OCI-LY3 (cell line): ENCODE data around the gene BANF2.

Experiments
- H2AFZ ChIP-seq: fragments of 200-600, 300-600 bp; shearing (Covaris generic); 2 replicates; pipeline ENCODE4 v1.6.0; 2014; ENCODE audit warnings: antibody characterized with exemption, low read depth, low read length
- H3K27ac ChIP-seq: fragments of 200-600, 300-600 bp; sonication (generic); 2 replicates; pipeline ENCODE4 v1.5.1; 2014; ENCODE audit warnings: mild to moderate bottlenecking, low read length, moderate library complexity, mixed read lengths
- H3K27me3 ChIP-seq: fragments of 200-600, 300-600 bp; sonication (generic); 2 replicates; pipeline ENCODE4 v1.6.1; 2014; ENCODE audit warnings: low read depth, low read length, mixed read lengths
- H3K36me3 ChIP-seq: fragments of 200-600, 300-600 bp; sonication (generic); replicated peaks from 2 replicates; pipeline ENCODE3; 2014; ENCODE audit warnings: low read depth, low read length, mixed read lengths
- H3K4me1 ChIP-seq: fragments of 300-600, 200-600 bp; sonication (generic); 2 replicates; pipeline ENCODE4 v1.6.1; 2014; ENCODE audit warnings: low read length, mixed read lengths
- H3K4me2 ChIP-seq: fragments of 200-600, 300-600 bp; sonication (generic); 2 replicates; pipeline ENCODE4 v1.6.1; 2014; ENCODE audit warnings: low read length, mixed read lengths
- H3K4me3 ChIP-seq: fragments of 300-600, 200-600 bp; sonication (generic); 2 replicates; pipeline ENCODE4 v1.5.1; 2014; ENCODE audit warnings: antibody characterized with exemption, mild to moderate bottlenecking, low read length, moderate library complexity
- H3K79me2 ChIP-seq: fragments of 300-600, 200-600 bp; shearing (Covaris generic); 2 replicates; pipeline ENCODE4 v1.6.1; 2014; ENCODE audit warnings: mild to moderate bottlenecking, low read length, mixed read lengths
- H3K9ac ChIP-seq: fragments of 300-600, 200-600 bp; shearing (Covaris generic); 2 replicates; pipeline ENCODE4 v1.6.0; 2014; ENCODE audit warnings: mild to moderate bottlenecking, low read length, moderate library complexity
- H3K9me3 ChIP-seq: fragments of 200-600, 300-600 bp; shearing (Covaris generic); 2 replicates; pipeline ENCODE4 v1.6.1; 2014; ENCODE audit warnings: low read length, mixed read lengths; ENCODE audit not compliant: insufficient read depth
- H4K20me1 ChIP-seq: fragments of 200-600, 300-600 bp; sonication (generic); 2 replicates; pipeline ENCODE4 v1.6.1; 2016; ENCODE audit warnings: low read length, mixed read lengths; ENCODE audit not compliant: insufficient read depth
- EZH2phosphoT487 ChIP-seq: fragments of 200-600 bp; shearing (Covaris generic); IDR thresholded peaks from 2 replicates; pipeline ENCODE4 v1.6.1; 2018; ENCODE audit warnings: antibody characterized with exemption, mixed run types, low read depth
- TF ChIP-seq, protein P1 (sequence below): fragments of 200-600, 300-600 bp; sonication (generic); IDR thresholded peaks from 2 replicates; pipeline ENCODE4 v1.5.1; 2014; ENCODE audit warnings: antibody characterized with exemption, low read length, low read depth

Gene BANF2

DNA sequence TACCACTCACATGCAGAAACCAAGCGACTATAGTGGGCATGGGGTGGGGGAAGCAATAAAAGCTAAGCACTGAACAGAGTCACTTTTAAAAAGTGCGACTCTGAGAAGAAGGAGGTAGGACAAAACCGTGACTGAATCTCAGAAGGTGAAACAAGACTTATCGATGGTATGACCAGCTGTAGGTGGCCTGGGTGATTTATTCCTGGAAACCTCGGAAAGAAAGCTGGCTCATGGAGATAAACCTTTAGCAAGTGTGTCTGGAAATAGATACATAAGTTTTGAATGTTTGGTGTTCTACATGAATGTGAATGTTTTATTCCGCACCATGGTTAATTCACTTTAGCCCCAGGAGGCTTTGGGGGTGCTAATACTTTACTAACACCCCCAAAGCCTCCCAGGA, 43.9 kb downstream of the BANF2 start:
- Histone ChIP-seq H3K4me2 (no peak overlapping the region), H3K9me3 (no peaks in the 10 kb centered on the region), H2AFZ (no peak overlapping the region), H3K27ac (no peak overlapping the region), H4K20me1 (no peaks in the 10 kb centered on the region), H3K4me1 (peaks cover 6% of the 10 kb centered on the region), H3K79me2 (no peaks in the 10 kb centered on the region), H3K36me3 (no peaks in the 10 kb centered on the region), H3K4me3 (no peak overlapping the region), H3K9ac (no peak overlapping the region), H3K27me3 (peaks cover 9% of the 10 kb centered on the region)
- TF ChIP-seq, protein P1, sequence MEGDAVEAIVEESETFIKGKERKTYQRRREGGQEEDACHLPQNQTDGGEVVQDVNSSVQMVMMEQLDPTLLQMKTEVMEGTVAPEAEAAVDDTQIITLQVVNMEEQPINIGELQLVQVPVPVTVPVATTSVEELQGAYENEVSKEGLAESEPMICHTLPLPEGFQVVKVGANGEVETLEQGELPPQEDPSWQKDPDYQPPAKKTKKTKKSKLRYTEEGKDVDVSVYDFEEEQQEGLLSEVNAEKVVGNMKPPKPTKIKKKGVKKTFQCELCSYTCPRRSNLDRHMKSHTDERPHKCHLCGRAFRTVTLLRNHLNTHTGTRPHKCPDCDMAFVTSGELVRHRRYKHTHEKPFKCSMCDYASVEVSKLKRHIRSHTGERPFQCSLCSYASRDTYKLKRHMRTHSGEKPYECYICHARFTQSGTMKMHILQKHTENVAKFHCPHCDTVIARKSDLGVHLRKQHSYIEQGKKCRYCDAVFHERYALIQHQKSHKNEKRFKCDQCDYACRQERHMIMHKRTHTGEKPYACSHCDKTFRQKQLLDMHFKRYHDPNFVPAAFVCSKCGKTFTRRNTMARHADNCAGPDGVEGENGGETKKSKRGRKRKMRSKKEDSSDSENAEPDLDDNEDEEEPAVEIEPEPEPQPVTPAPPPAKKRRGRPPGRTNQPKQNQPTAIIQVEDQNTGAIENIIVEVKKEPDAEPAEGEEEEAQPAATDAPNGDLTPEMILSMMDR, result no peak
- TF ChIP-seq EZH2phosphoT487, result no peak

DNA sequence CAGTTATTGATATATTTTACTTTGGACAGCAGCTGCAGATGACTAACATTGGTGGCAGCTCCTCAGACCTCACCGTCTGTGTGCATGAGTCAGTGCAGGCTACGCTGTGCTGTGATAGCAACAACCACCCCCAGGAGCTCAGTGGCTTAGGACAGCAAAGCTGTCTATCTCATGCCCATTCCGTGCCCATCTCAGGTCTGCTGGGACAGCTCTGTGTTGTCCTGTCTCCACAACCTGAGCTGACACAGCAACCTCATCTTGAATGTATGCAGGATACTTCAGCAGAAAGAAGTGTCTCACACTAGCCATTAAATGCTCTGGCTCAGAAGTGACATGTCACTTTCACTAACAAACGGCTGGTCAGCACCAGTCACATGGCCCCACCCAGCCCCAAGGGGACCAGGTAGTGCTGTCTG, 47.7 kb downstream of the BANF2 start:
- Histone ChIP-seq H2AFZ (no peak overlapping the region; the same call in 1 of the 2 replicates), H3K79me2 (no peaks in the 10 kb centered on the region), H4K20me1 (no peaks in the 10 kb centered on the region), H3K4me3 (no peak overlapping the region), H3K9ac (no peak overlapping the region), H3K27me3 (peaks cover 11% of the 10 kb centered on the region), H3K27ac (no peak overlapping the region), H3K9me3 (no peaks in the 10 kb centered on the region; the same call in 1 of the 2 replicates), H3K4me1 (peaks cover 6% of the 10 kb centered on the region), H3K4me2 (no peak overlapping the region), H3K36me3 (no peaks in the 10 kb centered on the region)
- TF ChIP-seq, protein P1, result no peak
- TF ChIP-seq EZH2phosphoT487, result no peak

DNA sequence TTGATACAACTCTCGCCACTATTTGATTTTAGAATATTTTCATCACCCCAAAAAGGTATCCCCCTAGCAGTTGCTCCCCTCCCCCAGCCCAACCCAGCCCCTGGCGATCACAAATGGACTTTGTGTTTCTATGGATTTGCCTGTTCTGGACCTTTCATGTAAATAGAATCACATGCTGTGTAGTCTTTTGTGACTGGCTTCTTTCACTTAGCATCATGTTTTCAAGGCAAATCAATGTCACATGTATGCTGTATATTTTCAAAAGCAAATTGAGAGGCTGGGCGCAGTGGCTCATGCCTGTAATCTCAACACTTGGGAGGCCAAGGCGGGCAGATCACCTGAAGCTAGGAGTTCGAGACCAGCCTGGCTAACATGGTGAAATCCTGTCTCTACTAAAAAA, 48.5 kb downstream of the BANF2 start:
- no peaks in the 10 kb centered on the region; the same call in 1 of the 2 replicates for H3K9me3 ChIP-seq
- H3K79me2 ChIP-seq, result no peaks in the 10 kb centered on the region
- no peak overlapping the region for H3K27ac ChIP-seq
- H3K36me3 ChIP-seq, result no peaks in the 10 kb centered on the region
- no peak overlapping the region for H3K4me3 ChIP-seq
- no peaks in the 10 kb centered on the region for H4K20me1 ChIP-seq
- no peak overlapping the region for H2AFZ ChIP-seq
- no peak overlapping the region for H3K9ac ChIP-seq
- H3K4me2 ChIP-seq, result no peak overlapping the region
- H3K4me1 ChIP-seq, result no peaks in the 10 kb centered on the region
- TF ChIP-seq EZH2phosphoT487, result no peak
- TF ChIP-seq, protein P1, result no peak
- H3K27me3 ChIP-seq, result peaks cover 19% of the 10 kb centered on the region

DNA sequence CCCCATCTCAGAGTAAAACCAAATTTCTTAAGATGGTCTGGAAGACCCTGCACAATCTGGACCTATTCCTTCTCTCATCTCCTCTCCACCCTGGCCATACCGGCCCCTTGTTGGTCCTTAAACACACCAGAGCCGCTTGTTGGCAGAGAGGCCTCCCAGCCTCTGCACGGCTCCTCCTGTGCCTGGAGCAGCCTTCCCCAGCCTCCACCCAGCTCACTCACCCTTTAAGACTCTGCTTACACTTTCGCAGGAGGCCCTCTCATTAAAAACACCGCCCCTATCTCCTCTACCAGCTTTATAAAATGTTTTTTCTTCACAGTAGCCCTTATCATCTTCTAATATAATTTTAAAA, 49.8 kb downstream of the BANF2 start:
- Histone ChIP-seq H3K9ac (no peak overlapping the region), H3K79me2 (no peaks in the 10 kb centered on the region), H3K4me3 (no peak overlapping the region), H3K27ac (no peak overlapping the region), H3K36me3 (no peaks in the 10 kb centered on the region), H2AFZ (no peak overlapping the region), H3K9me3 (no peaks in the 10 kb centered on the region; the same call in 1 of the 2 replicates), H3K27me3 (peaks cover 30% of the 10 kb centered on the region), H4K20me1 (no peaks in the 10 kb centered on the region), H3K4me1 (no peaks in the 10 kb centered on the region), H3K4me2 (no peak overlapping the region)
- TF ChIP-seq, protein P1, result no peak
- no peak for TF ChIP-seq EZH2phosphoT487
